Chondrocyte (in vitro differentiated cells): ENCODE data around the gene ADGRL3. TPM values are rescaled to one million over a fixed set of nuclear protein-coding genes. Genes with fewer than 3 reads are reported as not detected.

Experiments used
- DNase-seq: peaks from one replicate; pipeline ENCODE4 v3.0.0; 2021; ENCODE audit warnings: mixed read lengths, low spot score
- H3K27ac Mint-ChIP-seq: one replicate; pipeline ENCODE4 v1.8.0; 2021; ENCODE audit warnings: mild to moderate bottlenecking, moderate library complexity, mixed read lengths; ENCODE audit not compliant: unreplicated experiment
- H3K27me3 Mint-ChIP-seq: 2 replicates; pipeline ENCODE4 v1.8.0; 2021; ENCODE audit warnings: low read depth, mixed read lengths
- H3K36me3 Mint-ChIP-seq: 2 replicates; pipeline ENCODE4 v1.8.0; 2021; ENCODE audit warnings: low read depth, mixed read lengths
- H3K4me1 Mint-ChIP-seq: 2 replicates; pipeline ENCODE4 v1.8.0; 2021; ENCODE audit warnings: low read depth, mild to moderate bottlenecking, mixed read lengths
- H3K4me3 Mint-ChIP-seq: one replicate; pipeline ENCODE4 v1.8.0; 2021; ENCODE audit warnings: mild to moderate bottlenecking, moderate library complexity, mixed read lengths; ENCODE audit not compliant: unreplicated experiment
- H3K9me3 Mint-ChIP-seq: 2 replicates; pipeline ENCODE4 v1.8.0; 2021; ENCODE audit warnings: low read depth, mixed read lengths
- total RNA-seq: library from RNA; stranded (reverse); gene quantifications from 3 replicates; pipeline ENCODE4 v1.2.1, GENCODE V29; 2021
- TF ChIP-seq, protein P1 (sequence below): fragments of 200-600 bp; sonication (generic); IDR thresholded peaks from 2 replicates; pipeline ENCODE4 v1.5.0; 2021; ENCODE audit warnings: antibody characterized with exemption, mild to moderate bottlenecking, moderate library complexity

The ADGRL3 gene
- total RNA-seq, 1 donor from 2014 or later = 11.6 TPM

DNA sequence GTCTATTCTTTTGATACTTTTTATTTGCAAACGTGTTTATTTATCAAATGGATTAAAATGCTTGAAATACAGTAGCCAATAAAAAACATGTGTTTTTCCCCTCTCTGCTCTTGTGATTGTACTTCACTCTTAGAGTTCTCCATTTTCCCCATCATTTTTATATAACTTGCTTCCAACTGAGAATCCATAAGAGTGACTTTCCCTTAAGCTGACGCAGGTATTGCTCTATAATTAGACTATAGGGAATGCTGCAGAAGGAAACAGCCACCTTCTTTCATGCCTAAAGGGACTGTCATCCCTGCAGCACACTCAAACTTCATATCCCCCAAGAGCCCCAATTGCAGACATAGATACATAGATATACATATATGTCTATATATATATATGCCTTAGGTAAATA lies 456.9 kb downstream of the ADGRL3 start:
- Mint-ChIP-seq H3K9me3 (no peaks in the 10 kb centered on the region), H3K4me3 (no peak overlapping the region), H3K27ac (no peak overlapping the region), H3K4me1 (peaks cover 6% of the 10 kb centered on the region), H3K36me3 (no peaks in the 10 kb centered on the region), H3K27me3 (no peaks in the 10 kb centered on the region)
- TF ChIP-seq, protein P1, sequence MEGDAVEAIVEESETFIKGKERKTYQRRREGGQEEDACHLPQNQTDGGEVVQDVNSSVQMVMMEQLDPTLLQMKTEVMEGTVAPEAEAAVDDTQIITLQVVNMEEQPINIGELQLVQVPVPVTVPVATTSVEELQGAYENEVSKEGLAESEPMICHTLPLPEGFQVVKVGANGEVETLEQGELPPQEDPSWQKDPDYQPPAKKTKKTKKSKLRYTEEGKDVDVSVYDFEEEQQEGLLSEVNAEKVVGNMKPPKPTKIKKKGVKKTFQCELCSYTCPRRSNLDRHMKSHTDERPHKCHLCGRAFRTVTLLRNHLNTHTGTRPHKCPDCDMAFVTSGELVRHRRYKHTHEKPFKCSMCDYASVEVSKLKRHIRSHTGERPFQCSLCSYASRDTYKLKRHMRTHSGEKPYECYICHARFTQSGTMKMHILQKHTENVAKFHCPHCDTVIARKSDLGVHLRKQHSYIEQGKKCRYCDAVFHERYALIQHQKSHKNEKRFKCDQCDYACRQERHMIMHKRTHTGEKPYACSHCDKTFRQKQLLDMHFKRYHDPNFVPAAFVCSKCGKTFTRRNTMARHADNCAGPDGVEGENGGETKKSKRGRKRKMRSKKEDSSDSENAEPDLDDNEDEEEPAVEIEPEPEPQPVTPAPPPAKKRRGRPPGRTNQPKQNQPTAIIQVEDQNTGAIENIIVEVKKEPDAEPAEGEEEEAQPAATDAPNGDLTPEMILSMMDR = no peak
- DNase-seq = no peak

DNA sequence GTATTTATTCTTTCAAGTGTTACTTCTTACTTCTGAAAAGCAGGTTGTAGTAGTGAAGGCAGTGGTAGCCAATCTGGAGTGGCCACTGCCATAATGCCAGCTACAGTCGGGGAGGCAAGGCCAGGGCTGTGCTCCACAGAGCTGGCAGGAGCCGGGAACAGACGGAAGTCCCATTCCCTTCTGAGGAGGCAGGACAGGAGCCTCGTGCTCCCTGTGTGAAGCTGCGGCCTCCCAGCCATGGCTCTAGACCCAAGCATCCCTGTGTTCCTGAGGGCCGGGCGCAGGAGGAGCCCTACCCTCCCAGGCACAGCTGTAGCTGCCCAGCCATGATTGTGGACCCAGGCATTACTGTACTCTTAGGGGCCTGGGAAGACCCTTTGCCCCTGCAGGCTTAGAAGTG lies 461.8 kb downstream of the ADGRL3 start:
- Mint-ChIP-seq H3K4me1 (peaks cover 6% of the 10 kb centered on the region), H3K9me3 (no peaks in the 10 kb centered on the region), H3K36me3 (no peaks in the 10 kb centered on the region), H3K4me3 (no peak overlapping the region), H3K27ac (no peak overlapping the region), H3K27me3 (no peaks in the 10 kb centered on the region)
- peak; percentile 70 for DNase-seq
- TF ChIP-seq, protein P1 = no peak

DNA sequence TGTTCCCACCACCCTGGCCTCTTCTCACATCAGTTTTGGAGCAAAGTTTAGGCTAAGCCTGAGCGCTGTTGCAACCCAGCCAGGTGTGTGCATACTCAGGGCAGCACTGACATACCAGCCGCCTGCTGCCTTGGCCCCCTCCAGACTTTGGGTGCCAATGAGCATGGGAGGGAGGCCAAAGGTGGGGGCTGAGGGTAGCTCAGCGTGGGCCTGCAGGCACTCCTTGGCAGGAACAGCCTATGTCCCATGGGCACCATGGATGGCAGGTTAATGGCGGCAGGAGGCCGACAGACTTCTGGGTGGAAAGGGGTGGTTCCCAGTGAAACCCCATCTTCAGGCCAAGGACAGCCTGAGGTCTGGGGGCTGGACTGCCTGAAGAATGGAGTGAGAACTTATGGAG lies 462.2 kb downstream of the ADGRL3 start:
- TF ChIP-seq, protein P1 = no peak
- Mint-ChIP-seq H3K27me3 (no peaks in the 10 kb centered on the region), H3K9me3 (no peaks in the 10 kb centered on the region), H3K4me3 (no peak overlapping the region), H3K36me3 (no peaks in the 10 kb centered on the region), H3K27ac (no peak overlapping the region), H3K4me1 (peaks cover 6% of the 10 kb centered on the region)
- no peak for DNase-seq

DNA sequence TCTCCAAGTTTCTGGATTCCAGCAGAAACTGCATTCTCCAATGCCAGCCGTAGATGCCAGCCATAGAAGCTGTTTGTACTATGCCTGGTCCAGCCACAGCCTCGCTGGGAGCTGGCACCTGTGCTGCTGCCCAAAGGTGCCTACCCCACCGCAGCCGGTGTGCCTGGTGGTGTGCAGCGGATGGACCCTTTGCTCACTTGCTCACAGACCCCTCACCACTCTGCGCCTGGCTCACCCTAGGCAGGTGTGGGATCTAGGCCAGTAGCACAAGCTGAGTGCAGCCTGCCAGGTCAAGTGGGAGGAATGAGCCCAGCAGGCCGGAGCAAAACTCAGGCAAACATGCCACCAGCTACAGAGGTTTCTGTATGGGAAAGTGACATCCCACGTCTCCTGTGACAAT lies 463.2 kb downstream of the ADGRL3 start:
- peak; percentile 79 for DNase-seq
- Mint-ChIP-seq H3K36me3 (no peaks in the 10 kb centered on the region), H3K4me1 (peaks cover 6% of the 10 kb centered on the region), H3K4me3 (no peak overlapping the region), H3K9me3 (no peaks in the 10 kb centered on the region), H3K27me3 (no peaks in the 10 kb centered on the region), H3K27ac (no peak overlapping the region)
- TF ChIP-seq, protein P1 = no peak

DNA sequence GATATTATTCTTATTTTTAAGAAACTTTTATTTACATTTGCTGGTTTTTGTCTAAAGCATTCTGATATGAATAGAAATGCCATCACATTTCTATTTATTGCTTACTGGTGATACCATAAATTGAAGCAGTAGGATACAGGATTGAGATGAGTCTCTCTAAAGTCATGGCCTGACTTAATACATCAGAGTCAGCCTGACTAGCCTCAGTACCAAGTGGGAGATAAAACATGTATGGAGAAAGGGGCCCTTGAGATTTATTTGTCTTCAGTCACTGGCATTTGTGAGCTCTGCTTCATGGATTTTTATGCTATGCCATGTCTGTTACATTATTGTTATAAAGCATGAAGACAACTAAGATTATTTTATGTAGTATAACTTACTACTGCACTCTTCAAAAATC lies 465.5 kb downstream of the ADGRL3 start:
- no peak overlapping the region for H3K4me3 Mint-ChIP-seq
- no peak overlapping the region for H3K27ac Mint-ChIP-seq
- TF ChIP-seq, protein P1 = no peak
- peaks cover 2% of the 10 kb centered on the region for H3K9me3 Mint-ChIP-seq
- no peaks in the 10 kb centered on the region for H3K36me3 Mint-ChIP-seq
- no peaks in the 10 kb centered on the region for H3K27me3 Mint-ChIP-seq
- DNase-seq = no peak
- H3K4me1 Mint-ChIP-seq = peaks cover 6% of the 10 kb centered on the region
